NB4 (cell line): ENCODE data around the gene CTNNA3.

Experiments used
- CTCF ChIP-seq: IDR thresholded peaks from one replicate; pipeline ENCODE4 v1.5.1; 2012; ENCODE audit warnings: low read depth, low read length
- MAX ChIP-seq: IDR thresholded peaks from 2 replicates; pipeline ENCODE4 v1.6.1; 2011; ENCODE audit warnings: low read depth, low read length
- POLR2A ChIP-seq: IDR thresholded peaks from 2 replicates; pipeline ENCODE4 v1.6.1; 2011; ENCODE audit warnings: mild to moderate bottlenecking; ENCODE audit not compliant: insufficient read length; ENCODE audit errors: extremely low read depth

GRCh38 chr10:66204838-66205237 is 1491.2 kb downstream of the CTNNA3 start:
- TF ChIP-seq CTCF, result no peak
- TF ChIP-seq POLR2A, result no peak
- no peak for TF ChIP-seq MAX
